ENCODE results near the gene GNRHR. TPM values are rescaled to one million over a fixed set of nuclear protein-coding genes. Genes with fewer than 3 reads are reported as not detected.
A peak's percentile ranks its signal among the peaks of the same experiment; 100 is the strongest.

GNRHR gene
- total and polyA plus RNA-seq, 4 donors, result 0.15 TPM; not detected in 3

- no peaks in the 10 kb centered on the region for H3K36me3 ChIP-seq (ENCODE audit: control insufficient read depth in 4 of 4, insufficient read depth in 3 of 4, low read depth in 1 of 4, low read length in 3 of 4)
- H3K4me1 ChIP-seq (ENCODE audit: control insufficient read depth in 4 of 4, insufficient read depth in 4 of 4, low read length in 3 of 4), result peaks cover 3 to 21% (median 17%) of the 10 kb centered on the region in 4 donors
- 98% methylated on average over 2 of the region's 2 CpGs for WGBS
- H3K9ac ChIP-seq (ENCODE audit: low read depth in 1 of 2, low read length in 2 of 2), result peak overlapping the region in 1 of 2 donors; percentile 12
- H3K4me3 ChIP-seq (ENCODE audit: low read depth in 1 of 3, low read length in 3 of 3), result peak overlapping the region in 2 of 3 donors; percentile 73 to 96
- DNase-seq (ENCODE audit: low spot score), result no peak
- TF ChIP-seq NR2F2 (IDR thresholded peaks at IDR 0.05) (no peak), REST (IDR thresholded peaks at IDR 0.05) (no peak), HNF4A (conservative IDR thresholded peaks at IDR 0.05) (no peak), SP1 (IDR thresholded peaks at IDR 0.05) (no peak), CTCF (IDR thresholded peaks at IDR 0.05; ENCODE audit: low read depth, low read length, missing input control) (no peak), ZBTB33 (IDR thresholded peaks at IDR 0.05) (no peak), FOXA1 (IDR thresholded peaks at IDR 0.05) (no peak), HNF4G (IDR thresholded peaks at IDR 0.05) (no peak), GABPA (IDR thresholded peaks at IDR 0.05 in 1 of 2, conservative IDR thresholded peaks at IDR 0.05 in 1 of 2) (no peak), JUND (IDR thresholded peaks at IDR 0.05) (no peak), RAD21 (IDR thresholded peaks at IDR 0.05) (no peak), FOXA2 (IDR thresholded peaks at IDR 0.05) (no peak), TAF1 (conservative IDR thresholded peaks at IDR 0.05) (no peak), EGR1 (IDR thresholded peaks at IDR 0.05; ENCODE audit: low read depth in 2 of 2) (no peak), YY1 (IDR thresholded peaks at IDR 0.05) (no peak), RXRA (IDR thresholded peaks at IDR 0.05) (no peak)
- TF ChIP-seq, protein P1, sequence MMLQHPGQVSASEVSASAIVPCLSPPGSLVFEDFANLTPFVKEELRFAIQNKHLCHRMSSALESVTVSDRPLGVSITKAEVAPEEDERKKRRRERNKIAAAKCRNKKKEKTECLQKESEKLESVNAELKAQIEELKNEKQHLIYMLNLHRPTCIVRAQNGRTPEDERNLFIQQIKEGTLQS (IDR thresholded peaks at IDR 0.05), result no peak
- TF ChIP-seq, protein P2, sequence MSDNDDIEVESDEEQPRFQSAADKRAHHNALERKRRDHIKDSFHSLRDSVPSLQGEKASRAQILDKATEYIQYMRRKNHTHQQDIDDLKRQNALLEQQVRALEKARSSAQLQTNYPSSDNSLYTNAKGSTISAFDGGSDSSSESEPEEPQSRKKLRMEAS (IDR thresholded peaks at IDR 0.05), result no peak
- no peak overlapping the region for H3K27ac ChIP-seq (ENCODE audit: low read depth in 1 of 2, low read length in 2 of 2)
- H3K9me3 ChIP-seq (ENCODE audit: control insufficient read depth in 4 of 4, low read length in 3 of 4), result no peaks in the 10 kb centered on the region
- H3K27me3 ChIP-seq (ENCODE audit: control insufficient read depth in 4 of 4, insufficient read depth in 4 of 4, low read length in 3 of 4), result no peaks in the 10 kb centered on the region
These were observed 52.0 kb downstream of the GNRHR start for GRCh38 chr4:67702166-67702565.

All from liver (tissue), 9 donors.